ENCODE data around the gene KLF12.

Gene KLF12

DNA sequence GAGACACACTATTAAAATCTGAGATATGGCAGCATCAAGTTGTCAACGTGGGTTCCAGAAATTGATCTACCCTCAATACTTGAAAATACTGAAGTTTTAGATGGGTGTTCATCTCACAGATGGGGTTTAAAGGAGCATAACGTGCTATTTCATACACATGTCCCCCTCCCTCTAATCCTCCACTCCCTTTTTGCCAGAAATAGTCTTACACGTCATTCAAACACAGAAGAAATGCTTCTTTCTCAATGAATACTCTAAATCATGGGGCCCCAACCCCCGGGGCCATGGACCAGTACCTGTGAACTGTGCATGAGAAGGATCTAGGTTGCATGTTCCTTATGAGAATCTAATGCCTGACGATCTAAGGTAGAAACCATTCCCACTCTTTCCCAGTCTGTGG lies 19.6 kb downstream of the KLF12 start:
- Histone ChIP-seq H3K9ac (ENCODE audit: low read depth, low read length, poor library complexity, severe bottlenecking) (no peak overlapping the region), H3K4me1 (ENCODE audit: insufficient read depth, low read length, poor library complexity, severe bottlenecking) (peaks cover 8% of the 10 kb centered on the region), H3K79me2 (ENCODE audit: insufficient read depth, low read length) (peaks cover 92% of the 10 kb centered on the region), H3K4me2 (ENCODE audit: low read depth, low read length, poor library complexity, severe bottlenecking) (no peak overlapping the region), H3K9me3 (ENCODE audit: insufficient read depth, low read depth, low read length) (peaks cover 11% of the 10 kb centered on the region), H3F3A (ENCODE audit: low read depth) (no peaks in the 10 kb centered on the region), H2AFZ (ENCODE audit: low read length) (no peak overlapping the region), H3K27me3 (ENCODE audit: insufficient read depth, low read length, poor library complexity, severe bottlenecking) (no peaks in the 10 kb centered on the region), H3K9me2 (replicated peaks; ENCODE audit: low read depth, low read length) (no peaks in the 10 kb centered on the region), H3K4me3 (ENCODE audit: low read length, poor library complexity, severe bottlenecking) (no peak overlapping the region), H3K36me3 (ENCODE audit: insufficient read depth, low read length) (no peaks in the 10 kb centered on the region), H4K20me1 (ENCODE audit: insufficient read depth, low read length, poor library complexity, severe bottlenecking) (peaks cover 3% of the 10 kb centered on the region)
- TF ChIP-seq CTCF (conservative IDR thresholded peaks at IDR 0.05; ENCODE audit: low read length) (no peak), EZH2phosphoT487 (IDR thresholded peaks at IDR 0.05; ENCODE audit: borderline replicate concordance) (no peak)

GRCh38 chr13:74114202-74114601 lies 20.0 kb downstream of the KLF12 start:
- Histone ChIP-seq H3K9ac (ENCODE audit: low read depth, low read length, poor library complexity, severe bottlenecking) (no peak overlapping the region), H3K79me2 (ENCODE audit: insufficient read depth, low read length) (peaks cover 91% of the 10 kb centered on the region), H3F3A (ENCODE audit: low read depth) (no peaks in the 10 kb centered on the region), H3K9me2 (replicated peaks; ENCODE audit: low read depth, low read length) (no peaks in the 10 kb centered on the region), H3K4me1 (ENCODE audit: insufficient read depth, low read length, poor library complexity, severe bottlenecking) (peaks cover 8% of the 10 kb centered on the region), H3K27me3 (ENCODE audit: insufficient read depth, low read length, poor library complexity, severe bottlenecking) (no peaks in the 10 kb centered on the region), H3K9me3 (ENCODE audit: insufficient read depth, low read depth, low read length) (peaks cover 7% of the 10 kb centered on the region; the same call in 1 of the 2 replicates), H2AFZ (ENCODE audit: low read length) (no peak overlapping the region), H4K20me1 (ENCODE audit: insufficient read depth, low read length, poor library complexity, severe bottlenecking) (peaks cover 3% of the 10 kb centered on the region), H3K36me3 (ENCODE audit: insufficient read depth, low read length) (no peaks in the 10 kb centered on the region), H3K4me2 (ENCODE audit: low read depth, low read length, poor library complexity, severe bottlenecking) (no peak overlapping the region), H3K4me3 (ENCODE audit: low read length, poor library complexity, severe bottlenecking) (no peak overlapping the region)
- no peak for TF ChIP-seq EZH2phosphoT487 (IDR thresholded peaks at IDR 0.05; ENCODE audit: borderline replicate concordance)
- TF ChIP-seq CTCF (conservative IDR thresholded peaks at IDR 0.05; ENCODE audit: low read length): no peak

GRCh38 chr13:74111901-74112824 lies 22.0 kb downstream of the KLF12 start:
- TF ChIP-seq EZH2phosphoT487 (IDR thresholded peaks at IDR 0.05; ENCODE audit: borderline replicate concordance) (no peak), CTCF (conservative IDR thresholded peaks at IDR 0.05; ENCODE audit: low read length) (no peak)
- H3K4me3 ChIP-seq (ENCODE audit: low read length, poor library complexity, severe bottlenecking): no peak overlapping the region
- H2AFZ ChIP-seq (ENCODE audit: low read length): no peak overlapping the region
- peaks cover 87% of the 10 kb centered on the region for H3K79me2 ChIP-seq (ENCODE audit: insufficient read depth, low read length)
- no peaks in the 10 kb centered on the region for H3F3A ChIP-seq (ENCODE audit: low read depth)
- H3K9me2 ChIP-seq (replicated peaks; ENCODE audit: low read depth, low read length): no peaks in the 10 kb centered on the region
- H3K9me3 ChIP-seq (ENCODE audit: insufficient read depth, low read depth, low read length): no peaks in the 10 kb centered on the region
- H3K4me1 ChIP-seq (ENCODE audit: insufficient read depth, low read length, poor library complexity, severe bottlenecking): peaks cover 4% of the 10 kb centered on the region
- peaks cover 3% of the 10 kb centered on the region for H4K20me1 ChIP-seq (ENCODE audit: insufficient read depth, low read length, poor library complexity, severe bottlenecking)
- H3K27me3 ChIP-seq (ENCODE audit: insufficient read depth, low read length, poor library complexity, severe bottlenecking): no peaks in the 10 kb centered on the region
- H3K9ac ChIP-seq (ENCODE audit: low read depth, low read length, poor library complexity, severe bottlenecking): no peak overlapping the region
- no peak overlapping the region for H3K4me2 ChIP-seq (ENCODE audit: low read depth, low read length, poor library complexity, severe bottlenecking)
- H3K36me3 ChIP-seq (ENCODE audit: insufficient read depth, low read length): no peaks in the 10 kb centered on the region
